Cerebellar cortex (tissue), 1 donor: ENCODE measurements around the gene P2RX4.
"Not testable (repeated sequence)": the region's sequence is repeated elsewhere in the genome, so short reads cannot be mapped to it uniquely, and the experiment has no call there.

ENCODE experiments used
- DNase-seq: peaks from one replicate; pipeline ENCODE4 v3.0.0-alpha.2; 2015; ENCODE audit warnings: low spot score

The P2RX4 gene

GRCh38 chr12:121188227-121188626 lies 21.7 kb upstream of the P2RX4 start:
- DNase-seq = no peak

DNA sequence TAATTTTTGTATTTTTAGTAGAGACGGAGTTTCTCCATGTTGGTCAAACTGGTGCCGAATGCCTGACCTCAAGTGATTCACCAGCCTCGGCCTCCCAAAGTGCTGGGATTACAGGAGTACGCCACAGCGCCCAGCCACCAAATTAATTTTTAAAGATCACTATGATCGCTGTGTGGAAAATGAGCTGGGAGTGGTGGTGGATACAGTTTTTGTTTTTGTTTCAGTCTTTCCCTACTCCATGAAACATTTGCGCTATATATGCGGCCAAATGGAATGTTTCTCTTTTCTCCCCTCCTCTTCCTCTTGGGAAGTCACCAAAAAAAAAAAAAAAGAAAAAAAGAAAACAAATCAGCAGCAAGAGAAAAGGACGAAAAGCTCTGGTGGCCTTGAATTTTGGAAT lies 20.8 kb upstream of the P2RX4 start:
- DNase-seq = no peak

DNA sequence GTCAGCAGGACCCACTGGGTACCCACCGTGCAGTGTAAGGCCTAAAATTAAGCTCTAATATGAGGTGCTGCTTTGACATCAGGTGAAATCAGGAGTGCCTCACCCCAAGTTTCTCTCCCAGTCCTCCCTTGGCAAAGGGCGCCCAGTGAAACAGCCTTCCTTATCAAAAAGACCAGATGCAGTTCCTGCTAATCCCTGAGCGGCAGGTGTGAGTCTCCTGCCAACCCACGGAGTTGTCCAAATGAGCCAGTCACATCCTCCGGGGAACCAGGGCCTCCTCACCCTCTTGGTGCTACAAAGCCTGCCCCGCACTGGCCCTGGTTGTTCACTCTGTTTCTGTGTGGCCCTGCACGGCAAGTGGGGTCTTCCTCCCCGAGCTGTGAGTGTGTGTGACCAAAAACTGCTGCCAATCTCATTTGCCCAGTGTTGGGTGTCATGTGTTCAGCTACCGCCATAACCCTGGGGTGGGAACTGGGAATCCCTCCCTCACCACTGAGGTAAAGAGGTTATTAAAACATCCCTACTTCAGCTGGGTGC lies 20.2 kb upstream of the P2RX4 start:
- peak; percentile 43 for DNase-seq

GRCh38 chr12:121190523-121191031 lies 19.4 kb upstream of the P2RX4 start:
- no peak for DNase-seq

DNA sequence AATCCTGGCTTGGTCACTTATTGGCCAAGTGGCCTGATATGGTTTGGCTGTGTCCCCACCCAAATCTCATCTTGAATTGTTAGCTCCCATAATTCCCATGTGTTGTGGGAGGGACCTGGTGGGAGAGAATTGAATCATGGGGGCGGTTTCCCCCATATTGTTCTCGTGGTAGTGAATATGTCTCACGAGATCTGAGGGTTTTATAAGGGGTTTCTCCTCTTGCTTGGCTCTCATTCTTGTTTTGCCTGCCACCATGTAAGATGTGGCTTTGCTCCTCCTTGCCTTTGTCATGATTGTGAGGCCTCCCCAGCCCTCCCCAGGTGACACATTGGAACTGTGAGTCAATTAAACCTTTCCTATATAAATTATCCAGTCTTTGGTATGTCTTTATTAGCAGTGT lies 18.8 kb upstream of the P2RX4 start:
- DNase-seq = no peak

- no peak for DNase-seq
Measured at GRCh38 chr12:121196902-121197301, 13.0 kb upstream of the P2RX4 start.

- no peak for DNase-seq
Measured at GRCh38 chr12:121198949-121199348, 11.0 kb upstream of the P2RX4 start.

DNA sequence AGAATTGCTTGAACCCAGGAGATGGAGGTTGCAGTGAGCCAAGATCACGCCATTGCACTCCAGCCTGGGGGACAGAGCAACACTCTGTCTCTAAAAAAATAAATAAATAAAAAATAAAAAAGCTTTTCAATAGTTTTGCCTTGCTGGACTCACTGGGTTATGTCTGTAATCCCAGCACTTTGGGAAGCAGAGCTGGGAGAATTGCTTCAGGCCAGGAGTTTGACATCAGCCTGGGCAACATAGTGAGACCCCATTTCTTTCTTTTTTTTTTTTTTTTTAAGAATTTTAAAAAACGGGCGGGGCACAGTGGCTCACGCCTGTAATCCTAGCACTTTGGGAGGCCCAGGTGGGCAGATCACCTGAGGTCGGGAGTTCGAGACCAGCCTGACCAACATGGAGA lies 8.8 kb upstream of the P2RX4 start:
- not testable (repeated sequence) for DNase-seq

GRCh38 chr12:121202407-121203355 lies 7.2 kb upstream of the P2RX4 start:
- peak; percentile 45 for DNase-seq

- DNase-seq = no peak
Measured at GRCh38 chr12:121203482-121203881, 6.4 kb upstream of the P2RX4 start.

- DNase-seq = no peak
Measured at GRCh38 chr12:121205491-121205890, 4.4 kb upstream of the P2RX4 start.

- not testable (repeated sequence) for DNase-seq
Measured at GRCh38 chr12:121208571-121208970, 1.4 kb upstream of the P2RX4 start.

- no peak for DNase-seq
Measured at GRCh38 chr12:121209221-121209620, 708 bp upstream of the P2RX4 start.

GRCh38 chr12:121212875-121213274 lies 2.9 kb downstream of the P2RX4 start:
- no peak for DNase-seq

- DNase-seq = no peak
Measured at GRCh38 chr12:121214166-121214777, 4.3 kb downstream of the P2RX4 start.

GRCh38 chr12:121214855-121215745 lies 5.2 kb downstream of the P2RX4 start:
- DNase-seq = no peak

- no peak for DNase-seq
Measured at GRCh38 chr12:121216102-121216501, 6.2 kb downstream of the P2RX4 start.

DNA sequence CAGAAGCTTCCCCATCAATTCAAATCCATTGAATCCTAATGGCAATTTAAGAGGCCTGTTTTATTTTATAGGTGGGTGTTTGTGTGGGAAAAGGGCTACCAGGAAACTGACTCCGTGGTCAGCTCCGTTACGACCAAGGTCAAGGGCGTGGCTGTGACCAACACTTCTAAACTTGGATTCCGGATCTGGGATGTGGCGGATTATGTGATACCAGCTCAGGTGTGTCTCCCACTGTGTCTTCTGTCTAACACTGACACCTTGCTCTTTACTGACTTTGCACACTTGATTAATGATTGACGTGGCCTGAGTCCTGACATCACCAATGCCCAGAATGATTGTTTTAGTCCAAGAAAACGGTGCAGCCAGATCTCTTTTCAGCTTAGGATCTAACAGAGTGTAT lies 7.1 kb downstream of the P2RX4 start:
- DNase-seq = no peak

- peak; percentile 60 for DNase-seq
Measured at GRCh38 chr12:121217761-121218160, 7.8 kb downstream of the P2RX4 start.

- DNase-seq = no peak
Measured at GRCh38 chr12:121218588-121219352, 8.8 kb downstream of the P2RX4 start.

- DNase-seq = no peak
Measured at GRCh38 chr12:121219353-121219986, 9.5 kb downstream of the P2RX4 start.
